Measurements from ENCODE around the gene INTS1.

INTS1 gene

GRCh38 chr7:1512781-1513656, 8.8 kb upstream of the INTS1 start:
- intact Hi-C loops (cut with DNase I) = no loop called here
- peak in 40 of 42 donors; percentile 34 to 84 (median 58) for DNase-seq

DNA sequence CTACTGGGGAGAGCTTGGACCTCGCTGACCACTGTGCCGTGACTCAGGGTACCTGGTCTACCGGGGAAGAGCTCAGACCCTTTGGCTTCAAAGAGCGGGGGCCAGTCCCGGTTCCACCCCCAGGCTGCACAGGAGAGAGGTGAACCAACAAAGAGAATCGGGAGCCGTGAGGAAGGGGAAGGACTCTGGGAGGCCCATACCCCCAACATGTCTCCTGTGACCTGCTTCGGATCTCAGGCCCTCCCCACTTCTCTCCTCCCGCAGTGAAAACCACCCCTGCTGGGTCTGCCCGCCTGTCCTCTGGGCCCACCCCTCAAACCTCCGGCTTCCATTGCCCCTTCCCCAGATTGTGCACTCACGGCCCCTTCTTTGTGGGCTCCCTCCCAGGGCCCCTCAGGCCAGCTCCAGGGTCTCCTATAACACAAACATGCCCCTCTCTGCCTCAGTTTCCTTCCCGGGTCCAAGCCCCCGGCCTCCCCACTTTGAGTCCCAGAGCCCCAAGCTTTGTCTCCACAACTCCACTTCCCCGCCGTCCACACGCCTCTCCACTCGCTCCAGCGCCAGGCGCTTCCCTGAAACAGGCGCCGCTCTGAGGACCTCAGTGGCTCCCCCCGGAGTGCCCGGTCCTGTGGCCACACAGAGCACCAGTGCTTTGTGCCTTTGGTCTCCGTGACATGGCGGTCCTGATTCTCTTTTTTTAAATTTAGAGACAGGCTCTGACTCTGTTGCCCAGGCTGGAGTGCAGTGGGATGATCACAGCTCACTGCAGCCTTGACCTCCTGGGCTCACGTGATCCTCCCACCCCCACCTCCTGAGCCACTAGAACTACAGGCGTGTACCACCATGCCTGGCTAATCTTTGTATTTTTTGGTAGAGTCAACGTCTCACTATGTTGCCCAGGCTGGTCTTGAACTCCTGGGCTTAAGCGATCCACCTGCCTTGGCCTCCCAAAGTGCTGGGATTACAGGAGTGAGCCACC, 7.5 kb upstream of the INTS1 start:
- no peak for DNase-seq
- intact Hi-C loops (cut with DNase I) = no loop called here

GRCh38 chr7:1510780-1511154, 6.6 kb upstream of the INTS1 start:
- intact Hi-C loops (cut with DNase I) = no loop called here
- no peak for DNase-seq

GRCh38 chr7:1509226-1509625, 5.0 kb upstream of the INTS1 start:
- intact Hi-C loops (cut with DNase I) = loop anchor here (10.0 kb wide), 1 partner anchor 56 kb away; no protein-coding TSS in a partner anchor
- no peak for DNase-seq

GRCh38 chr7:1508277-1508758, 4.1 kb upstream of the INTS1 start:
- DNase-seq = no peak
- intact Hi-C loops (cut with DNase I) = loop anchor here (10.0 kb wide), 1 partner anchor 56 kb away; no protein-coding TSS in a partner anchor

GRCh38 chr7:1505731-1506550, 1.8 kb upstream of the INTS1 start:
- no peak for DNase-seq

GRCh38 chr7:1503390-1503789, 799 bp downstream of the INTS1 start:
- DNase-seq = no peak

More at GRCh38 chr7:1505731-1506550, 1.8 kb upstream of the INTS1 start:
- intact Hi-C loops (cut with DNase I) = loop anchor here (10.0 kb wide), 1 partner anchor 59 kb away; no protein-coding TSS in a partner anchor

GRCh38 chr7:1502845-1503244, 1.3 kb downstream of the INTS1 start:
- intact Hi-C loops (cut with DNase I) = loop anchor here (10.0 kb wide), 1 partner anchor 62 kb away; no protein-coding TSS in a partner anchor
- no peak for DNase-seq

More at GRCh38 chr7:1503390-1503789, 799 bp downstream of the INTS1 start:
- intact Hi-C loops (cut with DNase I) = loop anchor here (10.0 kb wide), 1 partner anchor 61 kb away; no protein-coding TSS in a partner anchor

- intact Hi-C loops (cut with DNase I) = loop anchor here (10.0 kb wide), 1 partner anchor 63 kb away; no protein-coding TSS in a partner anchor
Observed at GRCh38 chr7:1501487-1502270, 2.5 kb downstream of the INTS1 start.

DNA sequence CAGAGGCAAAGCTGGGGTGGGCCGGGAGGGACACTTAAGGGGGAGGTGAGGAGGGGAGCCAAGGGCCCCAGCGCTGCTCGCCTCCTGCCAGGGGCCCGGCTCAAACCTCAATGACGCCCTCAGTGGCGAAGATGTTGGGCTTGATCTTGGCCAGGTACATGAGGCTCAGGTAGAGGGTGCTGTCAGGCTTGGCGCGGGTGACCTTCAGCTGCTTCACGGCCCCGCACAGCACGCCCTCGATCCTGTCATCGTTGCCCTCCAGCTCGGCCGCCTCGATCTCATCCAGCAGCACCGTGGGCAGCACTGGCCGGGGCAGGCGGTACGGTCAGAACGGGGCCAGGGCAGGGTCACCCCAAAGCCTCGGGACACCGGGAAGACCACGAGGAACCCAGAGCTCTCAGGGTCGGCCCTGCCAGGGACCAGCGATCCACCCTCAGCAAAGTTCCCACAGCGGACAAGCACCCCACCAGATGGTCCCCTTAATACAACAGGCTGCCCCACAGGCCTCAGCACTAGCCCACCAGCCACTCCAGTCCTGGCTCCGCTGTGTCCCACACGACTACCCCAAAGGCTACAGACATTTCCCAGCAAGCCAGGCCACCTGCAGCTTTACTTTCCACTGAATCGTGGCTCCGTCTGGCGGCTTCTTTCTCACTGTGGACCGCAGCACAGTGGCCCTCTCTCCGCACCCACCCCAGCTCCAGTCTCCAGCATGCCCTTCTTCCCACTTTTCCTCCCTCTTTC, 4.0 kb downstream of the INTS1 start:
- no peak for DNase-seq
- intact Hi-C loops (cut with DNase I) = loop anchor here (10.0 kb wide), 1 partner anchor 65 kb away; no protein-coding TSS in a partner anchor

More at GRCh38 chr7:1501487-1502270, 2.5 kb downstream of the INTS1 start:
- no peak for DNase-seq

GRCh38 chr7:1499367-1500029, 4.7 kb downstream of the INTS1 start:
- no peak for DNase-seq
- intact Hi-C loops (cut with DNase I) = loop anchor here (10.0 kb wide), 1 partner anchor 65 kb away; no protein-coding TSS in a partner anchor

- DNase-seq = no peak
- intact Hi-C loops (cut with DNase I) = no loop called here
Observed at GRCh38 chr7:1498370-1499305, 5.6 kb downstream of the INTS1 start.

GRCh38 chr7:1497293-1497927, 6.8 kb downstream of the INTS1 start:
- DNase-seq = no peak
- intact Hi-C loops (cut with DNase I) = no loop called here

DNA sequence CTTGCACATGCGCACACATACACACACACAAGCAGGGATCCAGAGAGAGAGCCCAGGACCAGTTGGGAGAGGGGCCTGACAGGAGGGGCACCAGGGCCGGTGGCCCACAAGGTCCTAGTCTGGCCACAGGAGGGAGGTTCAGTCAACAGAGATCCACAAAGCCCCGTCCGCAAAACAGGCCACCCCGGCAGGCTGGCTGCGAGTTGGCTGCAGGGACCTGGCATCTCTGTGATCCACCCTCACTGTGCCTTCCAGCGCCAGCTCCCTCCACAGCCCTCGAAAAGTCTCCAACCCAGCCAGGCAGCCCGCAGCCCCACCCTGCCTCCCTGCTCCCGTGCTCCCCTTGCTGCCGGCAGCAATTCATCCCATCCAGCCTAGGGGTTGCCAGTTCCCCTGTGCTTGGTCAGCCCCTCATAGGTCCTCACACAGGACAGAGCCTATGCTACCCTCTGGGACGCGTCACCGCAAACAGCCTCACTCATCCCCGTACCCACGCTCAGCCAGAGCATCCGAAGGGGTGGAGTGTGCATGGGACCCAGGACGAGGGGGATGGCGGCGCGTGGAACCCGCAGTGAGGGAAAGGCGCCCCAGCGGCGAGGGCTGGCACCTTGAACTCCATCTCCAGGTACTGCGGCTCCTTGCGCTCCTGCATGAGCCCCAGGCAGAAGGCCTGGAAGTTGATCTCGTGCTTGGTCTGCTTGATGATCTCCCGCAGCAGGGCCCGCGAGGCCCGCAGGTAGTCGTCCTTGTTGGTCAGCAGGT, 7.5 kb downstream of the INTS1 start:
- intact Hi-C loops (cut with DNase I) = no loop called here
- DNase-seq = no peak

Measured in head of caudate nucleus (tissue), 42 donors.